Measurements from ENCODE around the gene DPYSL4. TPM values are rescaled to one million over a fixed set of nuclear protein-coding genes. Genes with fewer than 3 reads are reported as not detected.

DPYSL4 gene
- total and polyA plus RNA-seq, 2 of the 4 experiments (the other 2 are of a cell fraction): 8.1 to 30.5 TPM

- no peak for TF ChIP-seq RFX5 (IDR thresholded peaks at IDR 0.05; ENCODE audit: low read depth, low read length)
Observed at GRCh38 chr10:132226586-132227405, 40.0 kb downstream of the DPYSL4 start (continued).

- Histone ChIP-seq H3K14ac (replicated peaks; ENCODE audit: low read depth, low read length) (no peak overlapping the region), H3K4me3 (ENCODE audit: insufficient read depth, low read depth, low read length) (no peak overlapping the region), H4K20me1 (ENCODE audit: insufficient read depth, low read length) (no peaks in the 10 kb centered on the region), H2BK20ac (ENCODE audit: low read depth, low read length) (no peak overlapping the region), H3K9ac (ENCODE audit: low read depth, low read length) (no peak overlapping the region), H3K9me1 (ENCODE audit: insufficient read depth, low read length) (no peaks in the 10 kb centered on the region), H4K8ac (ENCODE audit: low read depth in 2 of 2, low read length in 2 of 2) (no peak overlapping the region), H3K36me3 (ENCODE audit: control insufficient read depth, insufficient read depth, low read length) (no peaks in the 10 kb centered on the region), H3K4ac (ENCODE audit: low read depth, low read length) (no peak overlapping the region), H2BK15ac (ENCODE audit: low read depth, low read length) (no peak overlapping the region), H3K27me3 (ENCODE audit: control insufficient read depth, insufficient read depth, low read length) (no peaks in the 10 kb centered on the region; the same call in 1 of the 2 replicates), H3K79me1 (ENCODE audit: low read depth in 1 of 2, low read length in 2 of 2) (no peaks in the 10 kb centered on the region), H2BK120ac (ENCODE audit: low read depth, low read length) (no peak overlapping the region), H2AK5ac (ENCODE audit: low read depth, low read length) (no peak overlapping the region), H3K23ac (ENCODE audit: low read depth, low read length) (no peak overlapping the region), H4K5ac (ENCODE audit: low read depth, low read length) (no peak overlapping the region), H3K27ac (ENCODE audit: insufficient read depth, low read length) (no peak overlapping the region), H2BK5ac (ENCODE audit: low read depth, low read length, poor library complexity, severe bottlenecking) (no peak overlapping the region), H2AK9ac (replicated peaks; ENCODE audit: low read depth, low read length, poor library complexity) (no peak overlapping the region), H3K56ac (ENCODE audit: extremely low read depth, insufficient read depth, low read length) (no peak overlapping the region), H3K4me1 (ENCODE audit: control insufficient read depth, insufficient read depth, low read length) (no peaks in the 10 kb centered on the region), H3K9me3 (ENCODE audit: control insufficient read depth, insufficient read depth, low read length) (no peaks in the 10 kb centered on the region), H3K4me2 (ENCODE audit: low read depth, low read length) (no peak overlapping the region), H2AFZ (replicated peaks; ENCODE audit: low read length, poor library complexity) (no peak overlapping the region), H3K18ac (ENCODE audit: low read depth, low read length) (no peak overlapping the region), H4K91ac (ENCODE audit: insufficient read depth, low read depth, low read length) (no peak overlapping the region)
- DNase-seq (no peak), ATAC-seq (ENCODE audit: low read depth) (no peak)
- intact Hi-C loops (cut with micrococcal nuclease) (no loop called here), in situ Hi-C loops (cut with MboI; ENCODE audit: low sequenced_read_pairs) (loop anchor here (10.0 kb wide), 1 partner anchor 407 kb away; no protein-coding TSS in a partner anchor), dilution Hi-C loops (cut with HindIII; ENCODE audit: low sequenced_read_pairs, unreplicated experiment) (loop anchor here (25.0 kb wide), 1 partner anchor 109 kb away; the partner anchor contains the start of gene LRRC27)
- TF ChIP-seq RFX5 (IDR thresholded peaks at IDR 0.05; ENCODE audit: low read depth, low read length) (no peak), RCOR1 (IDR thresholded peaks at IDR 0.05; ENCODE audit: insufficient replicate concordance, low read length) (no peak), BHLHE40 (IDR thresholded peaks at IDR 0.05; ENCODE audit: low read depth, low read length) (no peak), POLR2A (IDR thresholded peaks at IDR 0.05; ENCODE audit: low read depth, low read length) (no peak), SMC3 (IDR thresholded peaks at IDR 0.05; ENCODE audit: low read depth, low read length) (no peak), CTCF (conservative IDR thresholded peaks at IDR 0.05; ENCODE audit: low read depth, low read length) (no peak), RAD21 (IDR thresholded peaks at IDR 0.05; ENCODE audit: low read length) (no peak), FOS (IDR thresholded peaks at IDR 0.05; ENCODE audit: low read depth, low read length) (no peak), MAFK (IDR thresholded peaks at IDR 0.05; ENCODE audit: low read depth, low read length) (no peak)
- TF ChIP-seq, protein P1, sequence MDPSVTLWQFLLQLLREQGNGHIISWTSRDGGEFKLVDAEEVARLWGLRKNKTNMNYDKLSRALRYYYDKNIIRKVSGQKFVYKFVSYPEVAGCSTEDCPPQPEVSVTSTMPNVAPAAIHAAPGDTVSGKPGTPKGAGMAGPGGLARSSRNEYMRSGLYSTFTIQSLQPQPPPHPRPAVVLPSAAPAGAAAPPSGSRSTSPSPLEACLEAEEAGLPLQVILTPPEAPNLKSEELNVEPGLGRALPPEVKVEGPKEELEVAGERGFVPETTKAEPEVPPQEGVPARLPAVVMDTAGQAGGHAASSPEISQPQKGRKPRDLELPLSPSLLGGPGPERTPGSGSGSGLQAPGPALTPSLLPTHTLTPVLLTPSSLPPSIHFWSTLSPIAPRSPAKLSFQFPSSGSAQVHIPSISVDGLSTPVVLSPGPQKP (IDR thresholded peaks at IDR 0.05; ENCODE audit: borderline replicate concordance, low read depth, low read length): no peak
- TF ChIP-seq, protein P2, sequence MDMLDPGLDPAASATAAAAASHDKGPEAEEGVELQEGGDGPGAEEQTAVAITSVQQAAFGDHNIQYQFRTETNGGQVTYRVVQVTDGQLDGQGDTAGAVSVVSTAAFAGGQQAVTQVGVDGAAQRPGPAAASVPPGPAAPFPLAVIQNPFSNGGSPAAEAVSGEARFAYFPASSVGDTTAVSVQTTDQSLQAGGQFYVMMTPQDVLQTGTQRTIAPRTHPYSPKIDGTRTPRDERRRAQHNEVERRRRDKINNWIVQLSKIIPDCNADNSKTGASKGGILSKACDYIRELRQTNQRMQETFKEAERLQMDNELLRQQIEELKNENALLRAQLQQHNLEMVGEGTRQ (IDR thresholded peaks at IDR 0.05; ENCODE audit: low read depth, low read length): no peak
- POLR2A ChIA-PET (ENCODE audit: unreplicated experiment): no interaction called here
- CTCF ChIA-PET: no interaction called here
- no TSS peak for BruUV-seq (replicated peaks)
- 86% methylated on average over 19 of the region's 29 CpGs; no CpG with 5 or more reads in 1 of the 2 experiments for WGBS, 2 experiments (ENCODE audit: extremely low coverage in 2 of 2, insufficient read length in 1 of 2)
Observed at GRCh38 chr10:132227851-132228390, 41.2 kb downstream of the DPYSL4 start.

Data from IMR-90 (cell line).